K562 (cell line): Measurements from ENCODE around the gene POLRMT. TPM values are rescaled to one million over a fixed set of nuclear protein-coding genes. Genes with fewer than 3 reads are reported as not detected.

Experiments used
- CEBPG ChIP-seq, 3 experiments: fragments of 200-800 bp in 1 of 3; sonication (Bioruptor generic) in 1 of 3; sonication (generic) in 1 of 3; formaldehyde crosslinking in 1 of 3; IDR thresholded peaks in 2 of 3; conservative IDR thresholded peaks in 1 of 3; 2 replicates each; pipeline versions ENCODE4 v1.6.1 to v1.8.0; 2016 to 2022; ENCODE audit warnings: missing compliant biosample characterization in 2 of 3, missing genetic modification characterization in 2 of 3, mild to moderate bottlenecking in 1 of 3, missing genetic modification reagents in 1 of 3
- CREM ChIP-seq: IDR thresholded peaks from 2 replicates; pipeline ENCODE4 v1.6.1; 2014; ENCODE audit warnings: antibody characterized with exemption, low read depth
- CTBP1 ChIP-seq: fragments of 450-650 bp; IDR thresholded peaks from 2 replicates; pipeline ENCODE4 v1.6.1; 2016; ENCODE audit warnings: borderline replicate concordance
- HSF4 ChIP-seq: fragments of 250-450 bp; sonication (Bioruptor Pico); IDR thresholded peaks from 2 replicates; pipeline ENCODE4 v2.1.2; 2022; ENCODE audit warnings: mild to moderate bottlenecking, moderate library complexity, borderline replicate concordance
- KHSRP ChIP-seq: fragments of 450-650 bp; IDR thresholded peaks from 2 replicates; pipeline ENCODE4 v1.6.1; 2017
- MTA3 ChIP-seq: fragments of 450-650 bp; formaldehyde crosslinking; IDR thresholded peaks from 2 replicates; pipeline ENCODE4 v1.6.1; 2017; ENCODE audit warnings: mild to moderate bottlenecking, borderline replicate concordance
- NFATC3 ChIP-seq: fragments of 450-650 bp; IDR thresholded peaks from 2 replicates; pipeline ENCODE4 v1.6.1; 2017; ENCODE audit warnings: mild to moderate bottlenecking
- NR2C1 ChIP-seq, 2 experiments: fragments of 450-650 bp; IDR thresholded peaks; 2 replicates each; pipeline ENCODE4 v1.6.1; 2017; ENCODE audit warnings: mild to moderate bottlenecking in 2 of 2, antibody characterized with exemption in 1 of 2, inconsistent platforms in 1 of 2, missing compliant biosample characterization in 1 of 2, missing genetic modification characterization in 1 of 2
- RAD21 ChIP-seq, 2 experiments: fragments of 250-450 bp in 1 of 2; fragments of 450-650 bp in 1 of 2; sonication (Bioruptor Pico) in 1 of 2; formaldehyde crosslinking in 1 of 2; IDR thresholded peaks in 1 of 2; conservative IDR thresholded peaks in 1 of 2; 2 replicates each; pipeline versions ENCODE4 v1.4.0 to v1.8.0; 2020 to 2022; ENCODE audit warnings: mild to moderate bottlenecking in 2 of 2, moderate library complexity in 1 of 2
- ZNF583 ChIP-seq: fragments of 250-450 bp; sonication (Bioruptor Pico); IDR thresholded peaks from 2 replicates; pipeline ENCODE4 v1.4.0; 2020
- ZNF707 ChIP-seq: fragments of 250-450 bp; sonication (Bioruptor Pico); conservative IDR thresholded peaks from 2 replicates; pipeline ENCODE4 v1.8.0; 2022; ENCODE audit warnings: inconsistent platforms, mild to moderate bottlenecking, moderate library complexity
- polyA plus RNA-seq, 8 experiments: library from polyadenylated mRNA; depleted of rRNA in 4 of 8; stranded (reverse) in 5 of 8; unstranded in 3 of 8; fragments of >200 nt; fragmentation: Nextera tagmentation in 2 of 8; fragmentation: Illumina TruSeq in 1 of 8; extraction: Ambion mirVana in 2 of 8; extraction: Trizol in 1 of 8; gene quantifications; 2 replicates each; pipeline versions ENCODE4 v1.2.1 to v1.2.3, GENCODE V29; 2011 to 2014; ENCODE audit warnings: inconsistent platforms in 1 of 8, missing spikeins in 1 of 8
- total RNA-seq, 7 experiments: library from RNA; depleted of rRNA in 6 of 7; stranded (reverse); fragments of >200 nt in 6 of 7; fragmentation: Illumina TruSeq in 2 of 7; extraction: Trizol in 2 of 7; gene quantifications; 2 replicates each; pipeline versions ENCODE4 v1.2.1 to v1.2.3, GENCODE V29; 2011 to 2021; ENCODE audit warnings: low replicate concordance in 1 of 7
- TF ChIP-seq, protein P1 (sequence below): fragments of 250-450 bp; sonication (Bioruptor Pico); IDR thresholded peaks from 2 replicates; pipeline ENCODE4 v1.8.0; 2022; ENCODE audit warnings: moderate library complexity, mild to moderate bottlenecking, inconsistent platforms
- TF ChIP-seq, protein P2 (sequence below): IDR thresholded peaks from 2 replicates; pipeline ENCODE4 v1.6.1; 2014; ENCODE audit warnings: antibody characterized with exemption
- TF ChIP-seq, protein P3 (sequence below): fragments of 450-650 bp; IDR thresholded peaks from 2 replicates; pipeline ENCODE4 v1.6.1; 2018; ENCODE audit not compliant: partially characterized antibody

The POLRMT gene
- total and polyA plus RNA-seq, 9 of the 15 experiments (the other 6 are each of a cell fraction or from before 2014, with no cell fraction given): 30.3 to 144 (median 68.0) TPM

DNA sequence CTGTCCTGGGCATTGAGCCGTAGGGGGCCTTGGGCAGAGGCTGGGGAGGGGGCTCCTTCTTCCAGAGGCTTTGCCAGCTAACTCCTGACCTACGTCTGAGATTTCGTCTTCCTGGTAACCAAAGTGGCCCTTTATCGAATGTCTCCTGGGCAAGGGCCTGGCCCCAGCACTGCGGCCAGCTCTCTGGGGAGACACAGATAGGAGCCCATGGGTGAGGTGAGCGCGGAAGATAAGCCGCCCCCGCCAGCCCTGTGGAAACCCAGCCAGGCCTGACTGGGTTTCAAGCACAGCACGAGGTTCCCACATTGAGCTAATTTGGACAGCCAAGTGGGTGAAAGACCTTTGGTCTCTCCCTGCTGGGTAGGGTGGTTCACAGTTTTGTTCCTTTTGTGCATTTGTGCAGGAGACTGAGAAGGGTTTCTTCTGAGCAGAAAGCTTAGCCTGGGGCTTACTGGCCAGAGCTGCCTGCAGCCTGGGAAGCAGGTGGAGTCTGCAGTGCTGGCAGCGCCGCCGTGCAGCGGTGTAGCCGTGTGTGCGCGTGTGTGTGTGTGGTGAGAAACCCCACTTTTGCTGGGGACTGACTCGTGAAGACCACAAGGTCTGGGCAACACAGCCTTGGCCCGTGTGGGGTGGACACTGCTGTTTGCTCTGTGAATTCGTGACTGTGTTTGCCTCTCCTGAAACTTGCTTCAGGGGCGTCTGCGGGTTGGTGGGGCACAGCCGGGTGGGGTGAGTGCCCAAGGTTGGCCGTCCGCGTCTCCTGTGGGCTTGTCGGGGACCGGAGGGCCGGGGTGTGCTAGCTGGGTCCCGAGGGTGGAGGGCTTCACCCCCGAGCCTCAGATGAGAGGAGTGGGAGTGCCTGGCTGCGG lies 58.4 kb downstream of the POLRMT start (continued):
- TF ChIP-seq CEBPG (CRISPR knock-in tag; IDR thresholded peaks at IDR 0.05) (no peak), CEBPG (tag; conservative IDR thresholded peaks at IDR 0.05 in 1 of 2, IDR thresholded peaks at IDR 0.05 in 1 of 2) (no peak), RAD21 (CRISPR knock-in tag; conservative IDR thresholded peaks at IDR 0.05 in 1 of 2, IDR thresholded peaks at IDR 0.05 in 1 of 2) (peak; percentile 8 to 9; a peak in 2 of 4 replicates), ZNF707 (CRISPR knock-in tag) (no peak), CTBP1 (peak; percentile 79), KHSRP (peak; percentile 70; the same call in 1 of the 2 replicates), ZNF583 (CRISPR knock-in tag) (peak; percentile 67), CREM (peak; percentile 75), HSF4 (CRISPR knock-in tag) (no peak), NFATC3 (0 out of 2 replicates have a peak, but pooled peaks have one; percentile 72), MTA3 (peak; percentile 94), NR2C1 (IDR thresholded peaks at IDR 0.05) (no peak), NR2C1 (tag; IDR thresholded peaks at IDR 0.05) (peak; percentile 56; the same call in 1 of the 2 replicates)
- TF ChIP-seq, protein P1, sequence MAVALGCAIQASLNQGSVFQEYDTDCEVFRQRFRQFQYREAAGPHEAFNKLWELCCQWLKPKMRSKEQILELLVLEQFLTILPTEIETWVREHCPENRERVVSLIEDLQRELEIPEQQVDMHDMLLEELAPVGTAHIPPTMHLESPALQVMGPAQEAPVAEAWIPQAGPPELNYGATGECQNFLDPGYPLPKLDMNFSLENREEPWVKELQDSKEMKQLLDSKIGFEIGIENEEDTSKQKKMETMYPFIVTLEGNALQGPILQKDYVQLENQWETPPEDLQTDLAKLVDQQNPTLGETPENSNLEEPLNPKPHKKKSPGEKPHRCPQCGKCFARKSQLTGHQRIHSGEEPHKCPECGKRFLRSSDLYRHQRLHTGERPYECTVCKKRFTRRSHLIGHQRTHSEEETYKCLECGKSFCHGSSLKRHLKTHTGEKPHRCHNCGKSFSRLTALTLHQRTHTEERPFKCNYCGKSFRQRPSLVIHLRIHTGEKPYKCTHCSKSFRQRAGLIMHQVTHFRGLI (CRISPR knock-in tag): peak; percentile 41; the same call in 1 of the 2 replicates
- TF ChIP-seq, protein P2, sequence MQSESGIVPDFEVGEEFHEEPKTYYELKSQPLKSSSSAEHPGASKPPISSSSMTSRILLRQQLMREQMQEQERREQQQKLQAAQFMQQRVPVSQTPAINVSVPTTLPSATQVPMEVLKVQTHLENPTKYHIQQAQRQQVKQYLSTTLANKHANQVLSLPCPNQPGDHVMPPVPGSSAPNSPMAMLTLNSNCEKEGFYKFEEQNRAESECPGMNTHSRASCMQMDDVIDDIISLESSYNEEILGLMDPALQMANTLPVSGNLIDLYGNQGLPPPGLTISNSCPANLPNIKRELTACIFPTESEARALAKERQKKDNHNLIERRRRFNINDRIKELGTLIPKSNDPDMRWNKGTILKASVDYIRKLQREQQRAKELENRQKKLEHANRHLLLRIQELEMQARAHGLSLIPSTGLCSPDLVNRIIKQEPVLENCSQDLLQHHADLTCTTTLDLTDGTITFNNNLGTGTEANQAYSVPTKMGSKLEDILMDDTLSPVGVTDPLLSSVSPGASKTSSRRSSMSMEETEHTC: peak; percentile 69; the same call in 1 of the 2 replicates
- TF ChIP-seq, protein P3, sequence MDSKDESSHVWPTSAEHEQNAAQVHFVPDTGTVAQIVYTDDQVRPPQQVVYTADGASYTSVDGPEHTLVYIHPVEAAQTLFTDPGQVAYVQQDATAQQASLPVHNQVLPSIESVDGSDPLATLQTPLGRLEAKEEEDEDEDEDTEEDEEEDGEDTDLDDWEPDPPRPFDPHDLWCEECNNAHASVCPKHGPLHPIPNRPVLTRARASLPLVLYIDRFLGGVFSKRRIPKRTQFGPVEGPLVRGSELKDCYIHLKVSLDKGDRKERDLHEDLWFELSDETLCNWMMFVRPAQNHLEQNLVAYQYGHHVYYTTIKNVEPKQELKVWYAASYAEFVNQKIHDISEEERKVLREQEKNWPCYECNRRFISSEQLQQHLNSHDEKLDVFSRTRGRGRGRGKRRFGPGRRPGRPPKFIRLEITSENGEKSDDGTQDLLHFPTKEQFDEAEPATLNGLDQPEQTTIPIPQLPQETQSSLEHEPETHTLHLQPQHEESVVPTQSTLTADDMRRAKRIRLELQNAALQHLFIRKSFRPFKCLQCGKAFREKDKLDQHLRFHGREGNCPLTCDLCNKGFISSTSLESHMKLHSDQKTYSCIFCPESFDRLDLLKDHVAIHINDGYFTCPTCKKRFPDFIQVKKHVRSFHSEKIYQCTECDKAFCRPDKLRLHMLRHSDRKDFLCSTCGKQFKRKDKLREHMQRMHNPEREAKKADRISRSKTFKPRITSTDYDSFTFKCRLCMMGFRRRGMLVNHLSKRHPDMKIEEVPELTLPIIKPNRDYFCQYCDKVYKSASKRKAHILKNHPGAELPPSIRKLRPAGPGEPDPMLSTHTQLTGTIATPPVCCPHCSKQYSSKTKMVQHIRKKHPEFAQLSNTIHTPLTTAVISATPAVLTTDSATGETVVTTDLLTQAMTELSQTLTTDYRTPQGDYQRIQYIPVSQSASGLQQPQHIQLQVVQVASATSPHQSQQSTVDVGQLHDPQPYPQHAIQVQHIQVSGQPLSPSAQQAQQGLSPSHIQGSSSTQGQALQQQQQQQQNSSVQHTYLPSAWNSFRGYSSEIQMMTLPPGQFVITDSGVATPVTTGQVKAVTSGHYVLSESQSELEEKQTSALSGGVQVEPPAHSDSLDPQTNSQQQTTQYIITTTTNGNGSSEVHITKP: peak; percentile 45
